Lung microvascular endothelial cell (primary cell): ENCODE results near the gene GPR148. TPM values are rescaled to one million over a fixed set of nuclear protein-coding genes. Genes with fewer than 3 reads are reported as not detected.

Experiments used
- DNase-seq, 2 donors: peaks; one replicate each; pipeline versions ENCODE4 v3.0.0 to v3.0.0-alpha.2; 2010; ENCODE audit warnings: low read depth in 2 of 2
- total RNA-seq: library from RNA; depleted of rRNA; stranded (reverse); fragments of >200 nt; gene quantifications from 2 replicates; pipeline ENCODE4 v1.2.1, GENCODE V29; 2014

The GPR148 gene
- total RNA-seq, 1 donor from 2014 or later = not detected

GRCh38 chr2:130749641-130750040, 20.8 kb downstream of the GPR148 start:
- no peak for DNase-seq

GRCh38 chr2:130754811-130755210, 25.9 kb downstream of the GPR148 start:
- no peak for DNase-seq

DNA sequence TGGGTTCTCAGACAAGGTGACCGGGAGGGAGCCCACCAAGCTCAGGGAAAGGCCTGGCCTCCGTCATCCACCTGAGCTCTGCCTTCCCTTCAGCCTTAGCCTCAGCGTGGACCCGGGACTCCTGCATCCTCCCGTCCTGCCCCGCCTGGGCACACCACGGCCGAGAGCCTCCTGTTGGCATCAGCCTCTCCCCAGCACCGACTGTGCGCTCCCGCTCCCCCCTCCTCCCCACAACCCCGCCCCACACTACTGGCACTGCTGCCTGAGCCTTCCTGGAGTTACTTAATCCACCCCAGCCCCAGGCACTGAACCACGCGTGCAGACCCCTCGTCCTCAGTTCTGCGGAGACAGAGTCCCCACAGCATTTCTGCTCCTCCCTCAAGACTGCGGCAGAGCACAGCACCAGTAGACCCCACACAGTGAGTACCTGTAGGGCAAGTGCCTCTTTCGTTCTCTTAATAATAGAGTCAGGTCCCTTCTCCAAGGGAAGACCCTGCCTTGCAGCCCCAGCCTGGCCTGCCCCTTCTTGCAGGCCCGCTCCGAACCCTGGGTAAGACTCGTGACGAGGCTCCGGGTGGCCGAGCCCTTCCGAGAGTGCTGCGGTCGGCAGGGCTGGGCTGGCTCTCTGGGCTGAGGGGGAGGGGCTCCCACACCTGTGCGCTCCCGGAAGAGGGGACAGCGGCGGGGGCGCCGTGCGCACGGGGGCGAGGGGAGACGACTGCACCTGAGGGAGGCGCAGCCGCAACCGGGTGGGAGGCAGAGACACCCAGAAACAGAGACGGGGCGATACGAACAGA, 26.6 kb downstream of the GPR148 start, which contains the start of gene AMER3:
AMER3 (plus strand) TSS at position 285 of the 797 bp plus-strand sequence. CDS start 6,533 bp downstream, outside the sequence.
- no peak for DNase-seq

GRCh38 chr2:130756053-130756873, 27.4 kb downstream of the GPR148 start:
- peak; percentile 26 to 54 for DNase-seq

- DNase-seq = no peak
Observed at GRCh38 chr2:130756874-130757668, 28.2 kb downstream of the GPR148 start.

DNA sequence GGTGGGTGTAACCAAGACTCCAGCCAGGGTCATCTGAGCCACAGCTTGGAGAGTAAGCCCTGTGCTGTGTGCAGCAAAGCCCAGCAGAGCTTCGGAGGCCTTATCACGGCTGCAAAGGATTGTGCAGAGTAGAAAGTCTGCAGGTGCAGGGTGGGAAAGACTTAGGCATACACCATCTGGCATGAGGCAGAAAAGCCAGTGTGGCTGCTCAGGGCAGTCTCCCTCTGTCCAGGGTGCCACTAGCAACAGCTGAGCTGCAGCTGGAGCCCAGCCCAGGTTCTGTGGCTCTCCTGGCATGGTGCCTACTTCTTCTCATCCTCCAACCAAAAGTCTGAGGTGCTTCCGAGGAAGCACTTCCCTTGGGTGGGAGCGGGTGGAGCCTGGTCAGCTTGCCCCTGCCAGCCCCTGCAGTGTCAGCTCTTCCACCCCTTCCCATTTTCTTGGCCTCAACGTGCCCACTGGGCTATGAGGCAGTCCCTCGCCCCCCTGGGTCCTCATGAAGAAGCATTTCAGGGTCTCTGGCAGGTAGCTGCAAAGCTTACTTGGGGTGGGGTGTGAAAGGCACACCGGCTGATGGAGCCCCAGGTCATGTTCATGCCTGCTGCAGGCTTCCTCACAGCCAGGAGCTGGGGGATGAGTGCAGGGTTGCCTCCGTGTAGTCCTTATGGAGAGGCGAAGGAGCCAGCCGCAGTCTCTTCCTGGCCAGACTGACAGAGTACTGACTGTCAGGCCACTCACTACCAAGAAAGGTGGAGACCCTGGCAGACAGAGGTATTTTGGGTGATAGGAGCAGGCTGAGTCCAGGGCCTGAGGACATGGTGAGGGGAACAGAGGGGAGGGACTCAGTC, 31.3 kb downstream of the GPR148 start:
- DNase-seq = no peak

DNA sequence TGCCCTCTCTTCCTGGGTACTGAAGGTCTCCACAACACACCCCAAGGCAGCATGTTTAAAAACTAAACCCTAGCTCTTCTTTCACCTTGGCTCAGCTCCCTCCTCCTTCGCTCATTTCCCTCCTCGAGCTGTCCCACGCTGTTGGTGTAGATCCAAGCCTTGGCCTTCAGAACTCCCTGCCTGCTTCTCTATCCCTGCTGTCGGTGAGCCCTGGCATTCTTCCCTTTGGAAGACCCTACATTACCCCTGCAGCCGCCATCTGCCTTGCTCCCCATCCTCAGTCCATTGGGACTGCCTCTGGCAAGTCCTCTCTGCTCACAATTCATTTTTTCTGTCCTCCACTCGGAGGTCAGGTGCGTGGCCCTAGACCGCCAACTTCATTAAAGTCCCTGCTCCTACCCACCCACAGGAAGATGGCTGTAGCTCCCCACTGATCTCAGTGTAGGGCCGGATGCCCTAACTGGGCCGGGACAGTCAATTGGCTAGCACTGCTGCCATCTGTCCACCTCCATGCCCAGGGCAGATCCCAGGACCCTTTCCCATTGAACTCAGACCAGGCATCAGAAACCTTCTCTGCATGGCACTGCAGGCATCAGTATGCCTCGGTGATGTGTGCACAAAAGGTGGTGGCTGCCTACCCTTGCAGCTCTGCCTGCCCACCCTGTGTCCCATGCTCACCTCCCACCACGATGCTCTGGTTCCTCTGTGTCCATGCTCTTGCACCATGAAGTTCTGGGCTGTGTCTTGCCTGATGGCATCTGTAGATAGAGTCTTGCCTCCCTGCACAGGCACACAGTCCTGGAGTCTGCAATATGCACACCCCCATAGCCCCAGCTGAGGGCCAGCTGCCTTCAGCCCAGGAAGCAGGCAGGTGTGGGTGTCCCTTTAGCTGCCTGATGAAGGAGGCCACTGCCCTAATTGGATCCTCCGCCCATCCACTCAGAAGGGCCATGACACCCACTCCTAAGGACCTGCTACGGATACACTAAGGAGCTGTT, 32.2 kb downstream of the GPR148 start:
- DNase-seq = no peak

DNA sequence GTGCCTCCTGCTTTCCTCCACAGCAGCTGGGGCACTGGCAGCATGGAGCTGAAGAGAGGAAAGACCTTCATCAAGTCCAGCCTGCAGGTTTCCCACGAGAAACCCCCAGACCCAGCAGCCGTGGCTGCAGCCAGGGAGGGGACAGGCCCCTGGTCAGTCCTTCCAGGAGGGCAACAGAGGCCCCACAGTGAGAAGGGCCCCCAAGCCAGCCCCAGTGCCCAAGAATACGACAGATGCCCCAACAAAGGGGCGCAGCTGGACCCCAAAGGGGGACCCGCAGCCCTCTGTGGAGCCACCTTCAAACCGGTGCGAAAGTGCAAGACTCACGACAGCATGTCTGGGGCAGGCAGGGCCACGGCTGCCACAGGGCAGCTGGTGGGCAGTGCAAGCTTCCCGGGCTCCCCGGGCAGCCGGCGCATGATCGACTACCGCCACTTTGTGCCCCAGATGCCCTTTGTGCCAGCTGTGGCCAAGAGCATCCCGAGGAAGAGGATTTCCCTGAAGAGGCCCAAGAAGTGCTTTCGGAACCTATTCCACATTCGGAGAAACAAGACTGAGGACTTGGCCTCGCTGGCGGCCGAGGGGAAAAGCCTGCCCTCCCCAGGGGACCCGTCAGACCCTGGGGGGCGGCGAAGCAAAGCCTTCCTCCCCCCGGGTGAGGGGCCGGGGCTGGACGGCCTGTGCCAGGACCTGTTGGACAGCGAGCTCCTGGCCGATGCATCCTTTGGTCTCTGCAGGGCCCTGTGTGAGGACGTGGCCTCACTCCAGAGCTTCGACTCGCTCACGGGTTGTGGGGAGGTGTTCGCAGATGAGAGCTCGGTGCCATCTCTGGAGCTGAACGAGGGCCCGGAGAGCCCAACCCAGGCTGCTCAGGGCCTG, 33.4 kb downstream of the GPR148 start:
- DNase-seq = no peak

DNA sequence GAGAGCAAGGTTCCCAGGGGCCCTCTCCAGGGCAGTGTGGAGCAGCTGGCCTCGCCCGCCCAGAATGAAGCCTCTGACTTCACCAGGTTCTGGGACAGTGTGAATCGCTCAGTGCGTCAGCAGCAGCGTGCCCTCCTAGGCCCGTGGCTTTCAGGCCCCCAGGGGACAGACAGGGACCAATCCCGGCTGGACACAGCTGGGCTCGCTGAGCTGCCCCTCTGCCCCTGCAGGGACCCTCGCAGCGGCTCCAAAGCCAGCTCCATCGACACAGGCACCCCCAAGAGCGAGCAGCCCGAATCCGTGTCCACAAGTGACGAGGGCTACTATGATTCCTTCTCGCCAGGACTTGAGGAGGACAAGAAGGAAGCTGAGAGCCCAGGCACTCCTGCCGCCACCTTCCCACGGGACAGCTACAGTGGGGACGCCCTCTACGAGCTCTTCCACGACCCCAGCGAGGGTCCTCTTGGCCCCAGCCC, 34.1 kb downstream of the GPR148 start:
- DNase-seq = no peak

GRCh38 chr2:130763405-130763804, 34.5 kb downstream of the GPR148 start:
- no peak for DNase-seq

- no peak for DNase-seq
Observed at GRCh38 chr2:130764035-130764820, 35.4 kb downstream of the GPR148 start.

DNA sequence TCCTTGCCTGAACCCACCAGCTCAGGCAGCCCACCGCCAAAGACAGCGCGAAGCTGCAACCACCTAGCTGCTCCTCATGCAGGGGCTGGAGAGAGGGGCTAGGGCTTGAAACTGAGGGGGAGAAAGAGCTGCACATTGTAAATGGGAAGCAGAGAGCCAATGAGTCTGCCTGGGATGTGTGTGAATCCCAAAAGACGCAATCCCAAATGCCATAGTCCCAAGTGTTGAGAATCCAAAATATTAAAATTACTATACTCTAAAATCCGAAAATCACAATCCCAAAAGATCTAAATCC, 35.9 kb downstream of the GPR148 start:
- DNase-seq = no peak

GRCh38 chr2:130765464-130765863, 36.6 kb downstream of the GPR148 start:
- DNase-seq = no peak

GRCh38 chr2:130766037-130766436, 37.2 kb downstream of the GPR148 start:
- DNase-seq = no peak

DNA sequence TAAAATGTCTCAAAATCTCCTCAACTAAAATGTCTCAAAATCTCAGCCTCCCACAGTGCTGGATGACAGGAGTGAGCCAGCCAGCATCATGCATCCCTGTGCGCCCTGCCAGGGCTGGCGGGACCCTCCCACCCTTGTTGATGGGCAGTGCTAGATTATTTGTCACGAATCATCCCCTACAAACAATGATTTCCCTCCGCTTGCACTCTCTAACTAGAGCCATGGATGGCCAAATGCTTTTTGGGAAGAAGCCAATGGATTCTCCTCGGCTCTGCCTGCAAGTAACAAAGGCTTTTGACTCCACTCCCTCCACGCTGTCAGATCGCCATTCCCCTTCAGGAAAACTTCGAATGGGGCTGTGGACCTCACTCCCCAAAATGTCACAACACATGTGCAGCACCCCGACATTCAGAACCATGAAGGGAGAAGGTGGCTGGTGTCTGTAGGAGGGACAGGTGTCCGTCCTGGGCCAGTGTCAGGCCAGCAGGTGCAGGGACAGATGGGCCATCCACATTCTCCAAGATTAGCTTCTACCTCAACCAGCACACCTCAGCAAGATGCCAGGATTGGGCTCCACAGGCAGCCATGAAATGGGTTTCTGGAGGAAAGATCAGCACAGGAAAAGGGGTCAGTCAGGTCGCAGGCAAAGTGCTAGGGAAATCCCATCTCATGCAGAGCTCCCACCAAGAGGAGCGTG, 38.0 kb downstream of the GPR148 start:
- DNase-seq = no peak

GRCh38 chr2:130767408-130767775, 38.5 kb downstream of the GPR148 start:
- DNase-seq = no peak

DNA sequence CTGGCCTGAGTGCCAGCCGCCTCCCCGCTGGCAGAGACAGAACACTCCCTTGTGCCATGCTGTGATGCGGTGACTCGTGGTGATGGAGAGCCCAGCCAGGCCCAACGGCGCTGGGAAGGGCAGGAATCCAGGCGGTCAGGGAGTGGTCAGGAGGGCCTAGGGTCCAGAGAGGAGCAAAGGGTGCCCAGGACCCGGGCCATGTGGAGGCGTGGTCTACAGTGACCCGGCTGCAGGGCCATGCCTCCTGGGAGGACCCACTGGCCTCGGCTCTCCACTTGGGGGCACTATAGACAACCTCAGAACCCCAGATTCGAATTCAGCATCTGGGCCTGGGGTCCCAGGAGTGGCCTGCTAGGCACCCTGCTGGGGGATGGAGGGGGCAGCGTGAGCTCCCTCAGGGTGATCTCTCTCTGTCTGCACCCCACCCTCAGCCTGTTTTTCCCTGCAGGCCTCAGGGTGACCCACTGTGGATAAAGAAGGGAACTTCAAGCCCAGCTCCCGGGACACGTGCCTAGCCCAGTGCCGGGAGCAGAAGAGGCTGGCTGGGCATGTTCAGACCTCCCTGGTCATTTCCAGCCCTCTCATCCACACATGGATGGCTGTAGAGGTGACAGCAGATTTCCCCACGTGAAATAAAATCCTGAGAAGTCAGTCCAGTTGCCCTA, 39.5 kb downstream of the GPR148 start:
- DNase-seq = no peak
